Inferior parietal cortex (tissue), 1 donor: Measurements from ENCODE around the gene ZNF100.
A peak's percentile ranks its signal among the peaks of the same experiment; 100 is the strongest.

ENCODE experiments used
- DNase-seq: peaks from one replicate; pipeline ENCODE4 v3.0.0-alpha.2; 2016; ENCODE audit errors: extremely low spot score

ZNF100 gene

GRCh38 chr19:21704320-21704719, 63.1 kb downstream of the ZNF100 start:
- DNase-seq: no peak

GRCh38 chr19:21699197-21699596, 68.2 kb downstream of the ZNF100 start:
- DNase-seq: no peak

GRCh38 chr19:21698215-21698614, 69.2 kb downstream of the ZNF100 start:
- DNase-seq: peak; percentile 59

- DNase-seq: no peak
These were observed 69.7 kb downstream of the ZNF100 start for GRCh38 chr19:21697698-21698097.

GRCh38 chr19:21694171-21694906, 73.0 kb downstream of the ZNF100 start:
- no peak for DNase-seq

- no peak for DNase-seq
These were observed 74.0 kb downstream of the ZNF100 start for GRCh38 chr19:21693399-21693798.

GRCh38 chr19:21691661-21692060, 75.7 kb downstream of the ZNF100 start:
- no peak for DNase-seq

DNA sequence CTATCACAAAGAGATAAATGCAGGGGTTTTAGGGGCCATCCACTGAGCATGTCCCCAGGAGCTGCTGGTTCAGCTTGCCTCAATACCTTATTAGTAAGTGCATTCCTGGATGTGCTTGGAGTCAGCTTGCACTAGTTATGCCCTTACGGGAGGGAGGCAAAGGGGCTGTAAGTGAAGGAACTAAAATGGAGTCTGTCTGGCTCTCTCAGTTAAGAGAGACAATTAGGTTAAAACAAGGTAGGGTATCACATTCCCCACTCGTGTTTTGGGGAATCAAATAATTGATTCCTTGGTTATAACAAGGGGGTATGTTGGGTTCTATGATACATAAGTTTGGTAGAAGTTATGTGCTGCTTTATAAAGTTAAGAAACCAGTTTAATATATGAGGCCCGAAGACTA, 78.9 kb downstream of the ZNF100 start:
- no peak for DNase-seq

DNA sequence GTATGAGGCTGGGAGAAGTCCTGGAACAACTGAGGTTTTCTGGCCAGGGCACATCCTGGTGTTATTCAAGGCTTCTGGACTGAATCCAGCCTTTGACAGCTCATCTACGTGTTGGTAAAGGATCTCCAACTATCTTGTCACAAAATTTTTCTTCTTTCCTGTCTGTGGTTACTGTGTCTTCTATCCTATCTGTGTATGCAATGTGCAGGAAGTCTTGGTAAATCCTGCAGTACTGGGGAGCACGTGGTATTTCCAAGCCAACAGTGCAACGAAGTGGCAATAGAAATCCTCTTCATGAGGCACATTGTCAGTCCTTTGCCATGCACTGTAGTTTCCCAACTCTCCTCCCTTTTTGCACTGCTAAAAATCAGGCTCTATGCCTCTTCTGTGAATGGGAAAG, 86.7 kb downstream of the ZNF100 start:
- no peak for DNase-seq

DNA sequence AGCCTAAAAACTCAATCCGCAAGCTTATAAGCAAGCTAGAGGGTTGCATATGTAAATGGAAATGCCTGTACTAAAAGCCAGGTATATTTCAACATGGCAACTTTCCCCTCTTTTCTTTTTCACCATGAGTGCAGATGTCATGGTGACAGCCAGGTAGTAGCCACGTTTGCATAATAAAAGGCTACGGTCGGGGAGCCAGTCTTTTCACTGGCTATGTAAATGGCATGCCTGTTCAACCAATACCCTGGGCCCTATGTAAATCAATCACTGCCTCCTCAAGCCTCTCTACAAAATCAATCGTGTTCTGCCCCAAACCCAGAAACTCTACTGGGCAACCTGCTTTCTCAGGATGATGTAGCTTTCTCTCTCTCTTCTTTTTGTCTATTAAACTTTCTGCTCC, 87.4 kb downstream of the ZNF100 start:
- no peak for DNase-seq

GRCh38 chr19:21677696-21678418, 89.5 kb downstream of the ZNF100 start:
- DNase-seq: no peak

DNA sequence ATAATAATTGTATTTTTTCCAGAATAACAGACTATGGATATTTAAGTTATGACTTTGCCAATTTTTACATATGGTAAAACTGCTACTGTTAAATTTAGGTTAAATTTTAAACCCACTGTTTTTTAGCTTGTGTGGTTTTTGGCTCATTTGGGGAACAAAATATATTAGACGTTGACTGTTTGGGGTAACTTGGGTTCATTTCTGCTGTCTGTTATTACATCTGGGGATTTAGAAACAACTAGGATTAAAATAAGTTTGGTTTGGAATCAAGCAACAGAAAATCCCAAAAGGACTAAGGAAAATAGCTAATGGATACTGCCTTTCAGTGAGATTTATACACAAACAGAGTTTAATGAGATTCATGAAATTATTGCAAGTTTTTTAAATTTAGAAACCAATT, 92.9 kb downstream of the ZNF100 start:
- no peak for DNase-seq

DNA sequence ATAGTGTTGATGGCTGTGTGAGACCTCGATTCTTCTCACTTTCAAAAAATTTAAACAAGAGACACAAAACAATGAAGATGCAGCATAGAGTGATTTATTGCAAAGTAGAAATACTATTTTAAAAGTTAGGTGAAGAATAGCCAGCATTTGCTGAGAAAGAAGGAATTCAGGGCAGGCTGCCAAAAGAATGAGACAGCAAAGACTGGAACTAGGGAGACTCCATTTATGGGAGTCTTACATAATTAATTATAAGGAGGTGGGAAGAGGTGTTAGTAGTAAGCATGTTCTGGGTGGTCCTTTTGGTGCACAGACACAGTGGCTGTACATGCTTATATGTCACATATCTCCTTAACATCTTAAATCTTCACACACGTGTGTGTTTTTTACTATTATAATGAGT, 93.9 kb downstream of the ZNF100 start:
- peak; percentile 20 for DNase-seq
